ENCODE measurements around the gene CCN2. TPM values are rescaled to one million over a fixed set of nuclear protein-coding genes. Genes with fewer than 3 reads are reported as not detected.

Gene CCN2
- total and polyA plus RNA-seq, 2 donors: 85.8 to 506 TPM

GRCh38 chr6:131955192-131955591, 4.0 kb upstream of the CCN2 start:
- DNase-seq (ENCODE audit: extremely low spot score): no peak
- no peaks in the 10 kb centered on the region for H3K4me1 ChIP-seq (ENCODE audit: insufficient read depth)
- H3K36me3 ChIP-seq (ENCODE audit: insufficient read depth): no peaks in the 10 kb centered on the region
- no peak overlapping the region for H3K27ac ChIP-seq (ENCODE audit: low read depth)
- WGBS: 52% methylated on average over 6 of the region's 6 CpGs
- no peak overlapping the region for H3K4me3 ChIP-seq (ENCODE audit: low read depth, low read length)

GRCh38 chr6:131954775-131955107, 3.6 kb upstream of the CCN2 start:
- no peaks in the 10 kb centered on the region for H3K36me3 ChIP-seq (ENCODE audit: insufficient read depth)
- H3K4me3 ChIP-seq (ENCODE audit: low read depth, low read length): peak overlapping the region; percentile 7
- no peaks in the 10 kb centered on the region for H3K4me1 ChIP-seq (ENCODE audit: insufficient read depth)
- WGBS: 18% methylated on average over 7 of the region's 7 CpGs
- H3K27ac ChIP-seq (ENCODE audit: low read depth): no peak overlapping the region
- peak; percentile 86 for DNase-seq (ENCODE audit: extremely low spot score)

- no peak overlapping the region for H3K27ac ChIP-seq (ENCODE audit: low read depth)
- peak overlapping the region; percentile 7 for H3K4me3 ChIP-seq (ENCODE audit: low read depth, low read length)
- no peaks in the 10 kb centered on the region for H3K36me3 ChIP-seq (ENCODE audit: insufficient read depth)
- 16% methylated on average over 3 of the region's 3 CpGs for WGBS
- no peaks in the 10 kb centered on the region for H3K4me1 ChIP-seq (ENCODE audit: insufficient read depth)
- no peak for DNase-seq (ENCODE audit: extremely low spot score)
Measured at GRCh38 chr6:131954059-131954774, 3.0 kb upstream of the CCN2 start.

- Histone ChIP-seq H3K4me3 (ENCODE audit: low read depth, low read length) (no peak overlapping the region), H3K27ac (ENCODE audit: low read depth) (no peak overlapping the region), H3K4me1 (ENCODE audit: insufficient read depth) (no peaks in the 10 kb centered on the region), H3K36me3 (ENCODE audit: insufficient read depth) (no peaks in the 10 kb centered on the region)
- DNase-seq (ENCODE audit: extremely low spot score): no peak
- 88% methylated on average over 4 of the region's 4 CpGs for WGBS
Measured at GRCh38 chr6:131952886-131953509, 1.8 kb upstream of the CCN2 start.

GRCh38 chr6:131951576-131952230, 531 bp upstream of the CCN2 start:
- no peaks in the 10 kb centered on the region for H3K36me3 ChIP-seq (ENCODE audit: insufficient read depth)
- H3K4me3 ChIP-seq (ENCODE audit: low read depth, low read length): peak overlapping the region; percentile 97
- no peak for DNase-seq (ENCODE audit: extremely low spot score)
- 21% methylated on average over 8 of the region's 8 CpGs for WGBS
- no peak overlapping the region for H3K27ac ChIP-seq (ENCODE audit: low read depth)
- no peaks in the 10 kb centered on the region for H3K4me1 ChIP-seq (ENCODE audit: insufficient read depth)

- no peaks in the 10 kb centered on the region for H3K36me3 ChIP-seq (ENCODE audit: insufficient read depth)
- no peaks in the 10 kb centered on the region for H3K4me1 ChIP-seq (ENCODE audit: insufficient read depth)
- peak overlapping the region; percentile 99 for H3K27ac ChIP-seq (ENCODE audit: low read depth)
- 3% methylated on average over 42 of the region's 42 CpGs for WGBS
- no peak for DNase-seq (ENCODE audit: extremely low spot score)
- H3K4me3 ChIP-seq (ENCODE audit: low read depth, low read length): peak overlapping the region; percentile 97
Measured at GRCh38 chr6:131949909-131950766, 1.0 kb downstream of the CCN2 start.

GRCh38 chr6:131949620-131949908, 1.6 kb downstream of the CCN2 start:
- WGBS: 11% methylated on average over 3 of the region's 3 CpGs
- peak overlapping the region; percentile 99 for H3K27ac ChIP-seq (ENCODE audit: low read depth)
- peak overlapping the region; percentile 97 for H3K4me3 ChIP-seq (ENCODE audit: low read depth, low read length)
- H3K4me1 ChIP-seq (ENCODE audit: insufficient read depth): no peaks in the 10 kb centered on the region
- DNase-seq (ENCODE audit: extremely low spot score): no peak
- H3K36me3 ChIP-seq (ENCODE audit: insufficient read depth): no peaks in the 10 kb centered on the region

- WGBS: 22% methylated on average over 18 of the region's 18 CpGs
- H3K27ac ChIP-seq (ENCODE audit: low read depth): peak overlapping the region; percentile 97
- DNase-seq (ENCODE audit: extremely low spot score): no peak
- H3K4me3 ChIP-seq (ENCODE audit: low read depth, low read length): peak overlapping the region; percentile 97
- no peaks in the 10 kb centered on the region for H3K36me3 ChIP-seq (ENCODE audit: insufficient read depth)
- H3K4me1 ChIP-seq (ENCODE audit: insufficient read depth): no peaks in the 10 kb centered on the region
Measured at GRCh38 chr6:131948692-131949619, 2.2 kb downstream of the CCN2 start.

- Histone ChIP-seq H3K36me3 (ENCODE audit: insufficient read depth) (no peaks in the 10 kb centered on the region), H3K27ac (ENCODE audit: low read depth) (peak overlapping the region; percentile 97), H3K4me1 (ENCODE audit: insufficient read depth) (no peaks in the 10 kb centered on the region), H3K4me3 (ENCODE audit: low read depth, low read length) (peak overlapping the region; percentile 97)
- 48% methylated on average over 3 of the region's 3 CpGs for WGBS
- DNase-seq (ENCODE audit: extremely low spot score): no peak
Measured at GRCh38 chr6:131947986-131948661, 3.0 kb downstream of the CCN2 start.

GRCh38 chr6:131946992-131947955, 3.9 kb downstream of the CCN2 start:
- H3K36me3 ChIP-seq (ENCODE audit: insufficient read depth): no peaks in the 10 kb centered on the region
- no peak overlapping the region for H3K4me3 ChIP-seq (ENCODE audit: low read depth, low read length)
- WGBS: 45% methylated on average over 6 of the region's 6 CpGs
- DNase-seq (ENCODE audit: extremely low spot score): no peak
- H3K27ac ChIP-seq (ENCODE audit: low read depth): no peak overlapping the region
- no peaks in the 10 kb centered on the region for H3K4me1 ChIP-seq (ENCODE audit: insufficient read depth)

- WGBS: 85% methylated on average over 5 of the region's 5 CpGs
Measured at GRCh38 chr6:131946404-131946991, 4.7 kb downstream of the CCN2 start.

More at GRCh38 chr6:131946404-131946991, 4.7 kb downstream of the CCN2 start:
- H3K4me3 ChIP-seq (ENCODE audit: low read depth, low read length): no peak overlapping the region
- H3K27ac ChIP-seq (ENCODE audit: low read depth): no peak overlapping the region
- H3K4me1 ChIP-seq (ENCODE audit: insufficient read depth): no peaks in the 10 kb centered on the region
- no peak for DNase-seq (ENCODE audit: extremely low spot score)
- no peaks in the 10 kb centered on the region for H3K36me3 ChIP-seq (ENCODE audit: insufficient read depth)
